CD4-positive, alpha-beta memory T cell (primary cell): Measurements from ENCODE around the gene IWS1. TPM values are rescaled to one million over a fixed set of nuclear protein-coding genes. Genes with fewer than 3 reads are reported as not detected.

ENCODE experiments used
- CTCF ChIA-PET: fragments of 350-600 bp; sonication (Branson Sonifier 250); formaldehyde crosslinking; loops from one replicate; lab custom pipeline; 2021; ENCODE audit warnings: inconsistent platforms; ENCODE audit not compliant: partially characterized antibody; lab: Charles Lee
- POLR2A ChIA-PET: fragments of 350-600 bp; sonication (Branson Sonifier 250); formaldehyde crosslinking; loops from one replicate; lab custom pipeline; 2021; ENCODE audit not compliant: partially characterized antibody; lab: Charles Lee
- DNase-seq, 5 donors: peaks; one replicate each; pipeline versions ENCODE4 v3.0.0 to v3.0.0-alpha.2; 2020 to 2022; ENCODE audit warnings: mixed read lengths in 1 of 5
- H3K27ac ChIP-seq: one replicate; pipeline ENCODE4 v1.7.0; 2013; ENCODE audit warnings: low read depth, low read length
- H3K27me3 ChIP-seq: 2 replicates; pipeline ENCODE4 v1.7.0; 2013; ENCODE audit warnings: mild to moderate bottlenecking, low read length, moderate library complexity; ENCODE audit not compliant: insufficient read depth
- H3K36me3 ChIP-seq: 2 replicates; pipeline ENCODE4 v1.7.0; 2013; ENCODE audit warnings: mild to moderate bottlenecking, low read length, moderate library complexity; ENCODE audit not compliant: insufficient read depth
- H3K4me1 ChIP-seq: 2 replicates; pipeline ENCODE4 v1.7.0; 2013; ENCODE audit warnings: mild to moderate bottlenecking, low read length, moderate library complexity; ENCODE audit not compliant: insufficient read depth
- H3K4me3 ChIP-seq, 2 donors: one replicate each; pipeline ENCODE4 v1.7.0; 2013; ENCODE audit warnings: low read length in 2 of 2, mild to moderate bottlenecking in 1 of 2
- H3K9me3 ChIP-seq, 2 donors: one replicate each; pipeline ENCODE4 v1.7.0; 2013; ENCODE audit warnings: low read length in 2 of 2, control low read depth in 1 of 2; ENCODE audit not compliant: control insufficient read depth in 1 of 2
- H3K27ac Mint-ChIP-seq, 7 donors: one replicate each; pipeline ENCODE4 v1.8.0; 2020 to 2021; ENCODE audit warnings: mixed read lengths in 7 of 7, mild to moderate bottlenecking in 6 of 7, inconsistent platforms in 3 of 7, moderate library complexity in 3 of 7
- H3K27me3 Mint-ChIP-seq, 2 donors: one replicate each; pipeline ENCODE4 v1.8.0; 2020 to 2021; ENCODE audit warnings: mixed read lengths in 2 of 2
- H3K36me3 Mint-ChIP-seq, 2 donors: one replicate each; pipeline ENCODE4 v1.8.0; 2020 to 2021; ENCODE audit warnings: mixed read lengths in 2 of 2, inconsistent platforms in 1 of 2, mild to moderate bottlenecking in 1 of 2
- H3K4me1 Mint-ChIP-seq, 4 donors: one replicate each; pipeline ENCODE4 v1.8.0; 2020 to 2021; ENCODE audit warnings: mixed read lengths in 4 of 4, mild to moderate bottlenecking in 1 of 4
- H3K4me3 Mint-ChIP-seq, 8 donors: one replicate each; pipeline ENCODE4 v1.8.0; 2020 to 2021; ENCODE audit warnings: mixed read lengths in 8 of 8, mild to moderate bottlenecking in 7 of 8, moderate library complexity in 6 of 8, inconsistent platforms in 3 of 8
- H3K9me3 Mint-ChIP-seq, 8 donors: one replicate each; pipeline ENCODE4 v1.8.0; 2020 to 2021; ENCODE audit warnings: mixed read lengths in 8 of 8, mild to moderate bottlenecking in 5 of 8, inconsistent platforms in 3 of 8, moderate library complexity in 1 of 8
- intact Hi-C: fragments of 100-400 bp; cut with micrococcal nuclease; formaldehyde crosslinking; loops from one replicate; pipeline ENCODE4 v1.15.1; 2023
- polyA plus RNA-seq, 2 donors: library from polyadenylated mRNA; unstranded; fragments of 300-500 nt; fragmentation: Illumina TruSeq; gene quantifications; one replicate each; pipeline ENCODE4 v1.2.3, GENCODE V29; 2021
- total RNA-seq, 2 experiments: library from RNA; stranded (reverse); gene quantifications; one replicate each; pipeline ENCODE4 v1.2.3, GENCODE V29; 2021

Gene IWS1
- total and polyA plus RNA-seq, 4 experiments from 2014 or later: 4.4 to 59.7 (median 47.4) TPM

DNA sequence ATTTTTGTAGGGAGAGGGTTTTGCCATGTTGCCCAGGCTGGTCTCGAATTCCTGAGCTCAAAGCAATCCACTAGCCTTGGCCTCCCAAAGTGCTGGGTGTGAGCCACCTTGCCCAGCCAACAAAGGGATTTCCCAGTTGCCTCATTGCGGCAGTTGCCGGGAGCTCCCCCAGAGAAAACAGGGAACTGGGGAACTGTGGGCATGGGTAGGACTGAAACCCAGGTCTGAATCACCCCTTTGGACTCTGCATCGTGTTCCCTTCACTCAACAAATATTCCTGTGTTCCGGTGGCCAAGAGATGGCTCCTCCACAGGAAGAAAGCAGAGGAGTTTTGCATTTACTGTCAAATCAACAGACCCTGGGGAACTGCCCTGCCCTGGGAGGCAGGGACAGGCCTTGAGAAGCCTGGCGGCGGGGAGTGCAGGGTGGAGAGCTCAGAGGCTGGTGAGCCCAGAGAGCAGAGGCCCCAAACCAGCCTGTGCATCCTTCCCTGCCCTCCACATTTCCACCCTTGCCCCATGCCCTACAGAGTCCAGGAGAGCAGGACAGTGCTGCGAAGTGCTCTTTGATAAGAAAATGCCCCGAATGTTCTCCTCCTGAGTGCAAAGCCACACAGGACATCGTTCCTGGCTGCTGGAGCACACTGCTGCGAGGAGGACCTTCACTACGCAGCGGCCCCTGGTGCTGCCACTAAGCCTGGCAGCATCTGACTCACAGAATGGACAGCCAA is 34.1 kb upstream of the IWS1 start:
- DNase-seq: no peak
- H3K27me3 ChIP-seq: no peaks in the 10 kb centered on the region
- intact Hi-C loops: no loop called here
- no peak overlapping the region for H3K4me3 Mint-ChIP-seq
- peaks cover 0 to 4% (median 0%) of the 10 kb centered on the region in 4 donors for H3K4me1 Mint-ChIP-seq
- no peak overlapping the region for H3K27ac ChIP-seq
- no peak overlapping the region for H3K4me3 ChIP-seq
- H3K4me1 ChIP-seq: no peaks in the 10 kb centered on the region
- no peak overlapping the region for H3K27ac Mint-ChIP-seq
- CTCF ChIA-PET: interaction anchor here (1.0 kb wide), 1 partner anchor 21 kb away, joined by 4 read pairs; no protein-coding TSS in a partner anchor
- peaks cover 5 to 15% of the 10 kb centered on the region in 2 donors for H3K27me3 Mint-ChIP-seq
- no peaks in the 10 kb centered on the region for H3K9me3 ChIP-seq
- no peaks in the 10 kb centered on the region for H3K36me3 ChIP-seq
- peaks cover 0 to 8% of the 10 kb centered on the region in 2 donors for H3K36me3 Mint-ChIP-seq
- peaks cover 4 to 27% (median 16%) of the 10 kb centered on the region in 8 donors for H3K9me3 Mint-ChIP-seq
- POLR2A ChIA-PET: no interaction called here

DNA sequence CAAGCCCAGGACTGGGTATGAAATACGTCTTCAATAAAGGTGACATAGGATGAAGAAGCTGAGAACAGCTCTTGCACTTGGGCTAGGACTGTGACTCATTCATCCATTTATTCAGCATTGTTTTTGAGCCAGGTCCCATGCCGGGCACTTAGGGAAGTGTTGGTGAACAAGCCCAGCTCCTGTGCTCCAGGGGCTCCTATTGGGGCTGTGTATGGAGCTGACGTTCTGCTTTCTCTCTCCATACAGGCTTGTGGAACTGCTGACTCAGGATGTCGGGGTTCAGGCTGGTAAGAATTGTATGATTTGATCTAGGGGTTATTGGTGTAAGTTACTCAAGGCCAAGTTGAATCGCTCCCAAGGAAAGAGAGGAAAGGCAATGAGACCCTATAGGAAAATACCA is 33.2 kb upstream of the IWS1 start:
- H3K4me1 Mint-ChIP-seq: peaks cover 0 to 4% (median under 1%) of the 10 kb centered on the region in 4 donors
- ChIA-PET POLR2A (no interaction called here), CTCF (interaction anchor here (1.0 kb wide), 1 partner anchor 20 kb away, joined by 4 read pairs; no protein-coding TSS in a partner anchor)
- peaks cover 0 to 8% of the 10 kb centered on the region in 2 donors for H3K36me3 Mint-ChIP-seq
- peaks cover 4 to 28% (median 16%) of the 10 kb centered on the region in 8 donors for H3K9me3 Mint-ChIP-seq
- Histone ChIP-seq H3K4me1 (no peaks in the 10 kb centered on the region), H3K27me3 (no peaks in the 10 kb centered on the region), H3K27ac (no peak overlapping the region), H3K36me3 (no peaks in the 10 kb centered on the region), H3K9me3 (no peaks in the 10 kb centered on the region), H3K4me3 (no peak overlapping the region)
- intact Hi-C loops: no loop called here
- no peak overlapping the region for H3K27ac Mint-ChIP-seq
- H3K27me3 Mint-ChIP-seq: peaks cover 9 to 18% of the 10 kb centered on the region in 2 donors
- no peak for DNase-seq
- H3K4me3 Mint-ChIP-seq: no peak overlapping the region

DNA sequence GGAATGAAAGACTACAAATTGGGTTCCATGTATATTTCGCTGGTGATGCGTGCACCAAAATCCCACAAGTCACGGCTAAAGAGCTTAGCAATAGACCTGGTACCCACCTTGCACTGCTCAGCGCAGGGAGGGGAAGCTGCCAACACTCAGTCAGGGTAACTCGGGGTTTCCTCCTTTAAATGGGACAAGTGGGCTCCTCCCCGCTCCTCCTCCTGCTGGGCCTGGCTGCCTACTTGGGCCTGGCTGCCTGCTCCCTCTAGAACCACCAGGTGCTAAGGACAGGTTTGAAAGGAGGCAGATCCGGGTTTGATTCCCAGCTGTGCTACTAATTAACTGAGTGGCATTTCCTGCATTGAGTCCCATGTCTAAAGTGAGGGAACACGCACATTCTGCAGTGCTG is 32.6 kb upstream of the IWS1 start:
- CTCF ChIA-PET: no interaction called here
- H3K27ac ChIP-seq: no peak overlapping the region
- no peak for DNase-seq
- H3K9me3 ChIP-seq: no peaks in the 10 kb centered on the region
- Mint-ChIP-seq H3K36me3 (peaks cover 0 to 8% of the 10 kb centered on the region in 2 donors), H3K9me3 (peaks cover 4 to 28% (median 16%) of the 10 kb centered on the region in 8 donors), H3K27ac (no peak overlapping the region), H3K4me3 (no peak overlapping the region), H3K4me1 (peaks cover 0 to 4% (median under 1%) of the 10 kb centered on the region in 4 donors), H3K27me3 (peaks cover 9 to 17% of the 10 kb centered on the region in 2 donors)
- intact Hi-C loops: no loop called here
- H3K4me1 ChIP-seq: no peaks in the 10 kb centered on the region
- POLR2A ChIA-PET: no interaction called here
- H3K4me3 ChIP-seq: no peak overlapping the region
- H3K27me3 ChIP-seq: no peaks in the 10 kb centered on the region
- no peaks in the 10 kb centered on the region for H3K36me3 ChIP-seq

DNA sequence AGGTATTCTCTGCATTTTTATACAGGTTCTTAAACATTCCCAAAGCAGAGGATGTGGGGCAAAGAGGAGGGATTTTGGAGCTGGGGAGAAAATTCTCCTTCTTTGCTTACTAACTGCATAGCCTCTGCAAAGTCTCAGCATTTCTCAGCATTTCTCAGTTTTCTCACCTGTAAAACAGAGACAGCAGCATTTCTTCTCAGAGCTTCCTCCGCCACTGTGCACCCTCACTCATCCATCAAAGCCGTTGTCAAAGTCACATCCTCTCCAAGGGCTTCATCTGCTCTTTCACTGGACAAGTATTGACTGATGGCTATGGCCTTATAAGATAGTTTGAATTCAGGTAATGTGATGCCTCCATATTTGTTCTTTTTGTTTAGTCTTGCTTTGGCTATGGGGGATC is 26.6 kb upstream of the IWS1 start:
- no peak overlapping the region for H3K4me3 Mint-ChIP-seq
- peaks cover 0 to 6% of the 10 kb centered on the region in 2 donors for H3K36me3 Mint-ChIP-seq
- Histone ChIP-seq H3K36me3 (no peaks in the 10 kb centered on the region), H3K27ac (no peak overlapping the region), H3K4me3 (no peak overlapping the region), H3K4me1 (no peaks in the 10 kb centered on the region), H3K27me3 (no peaks in the 10 kb centered on the region), H3K9me3 (no peaks in the 10 kb centered on the region)
- no peak overlapping the region for H3K27ac Mint-ChIP-seq
- POLR2A ChIA-PET: no interaction called here
- CTCF ChIA-PET: no interaction called here
- DNase-seq: no peak
- H3K4me1 Mint-ChIP-seq: peaks cover 0 to 1% (median 0%) of the 10 kb centered on the region in 4 donors
- H3K27me3 Mint-ChIP-seq: peaks cover 14 to 29% of the 10 kb centered on the region in 2 donors
- intact Hi-C loops: no loop called here
- peaks cover 4 to 24% (median 15%) of the 10 kb centered on the region in 8 donors for H3K9me3 Mint-ChIP-seq

DNA sequence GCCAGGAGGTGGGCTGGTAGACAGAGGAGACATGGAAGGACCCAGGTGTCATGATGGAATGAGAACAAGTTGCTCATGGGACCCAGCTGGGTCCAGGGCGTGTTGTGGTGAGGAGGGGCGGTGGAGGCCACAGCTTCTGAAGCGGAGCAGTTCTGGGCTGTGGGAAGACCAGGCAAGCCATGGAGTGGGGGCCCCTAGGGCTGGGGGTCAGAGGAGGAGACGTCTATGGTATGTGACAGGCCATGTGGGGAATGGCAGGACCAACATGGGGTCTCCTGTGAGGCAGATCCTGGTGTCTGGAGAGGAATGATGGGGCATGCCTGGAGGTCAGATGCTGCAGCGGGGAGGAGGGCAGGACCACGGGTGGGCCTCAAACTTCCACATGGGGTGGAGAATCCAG is 26.0 kb upstream of the IWS1 start:
- ChIA-PET CTCF (no interaction called here), POLR2A (no interaction called here)
- Histone ChIP-seq H3K27me3 (no peaks in the 10 kb centered on the region), H3K27ac (no peak overlapping the region), H3K4me1 (no peaks in the 10 kb centered on the region), H3K36me3 (no peaks in the 10 kb centered on the region), H3K4me3 (no peak overlapping the region), H3K9me3 (no peaks in the 10 kb centered on the region)
- Mint-ChIP-seq H3K27me3 (peaks cover 15 to 33% of the 10 kb centered on the region in 2 donors), H3K4me1 (peaks cover 0 to 1% (median 0%) of the 10 kb centered on the region in 4 donors), H3K4me3 (no peak overlapping the region), H3K36me3 (peaks cover 0 to 4% of the 10 kb centered on the region in 2 donors), H3K27ac (no peak overlapping the region), H3K9me3 (peaks cover 4 to 19% (median 11%) of the 10 kb centered on the region in 8 donors)
- no peak for DNase-seq
- intact Hi-C loops: no loop called here

- no peak for DNase-seq
- intact Hi-C loops: no loop called here
- CTCF ChIA-PET: no interaction called here
- Histone ChIP-seq H3K9me3 (no peaks in the 10 kb centered on the region), H3K27me3 (no peaks in the 10 kb centered on the region), H3K36me3 (no peaks in the 10 kb centered on the region), H3K4me1 (no peaks in the 10 kb centered on the region), H3K4me3 (no peak overlapping the region), H3K27ac (no peak overlapping the region)
- H3K27ac Mint-ChIP-seq: no peak overlapping the region
- H3K4me3 Mint-ChIP-seq: no peak overlapping the region
- H3K27me3 Mint-ChIP-seq: peaks cover 21 to 30% of the 10 kb centered on the region in 2 donors
- peaks cover 0 to 1% (median 0%) of the 10 kb centered on the region in 4 donors for H3K4me1 Mint-ChIP-seq
- POLR2A ChIA-PET: no interaction called here
- no peaks in the 10 kb centered on the region for H3K36me3 Mint-ChIP-seq
- H3K9me3 Mint-ChIP-seq: peaks cover 0 to 9% (median 4%) of the 10 kb centered on the region in 8 donors
These were observed 25.1 kb upstream of the IWS1 start for GRCh38 chr2:127551221-127551930.

- H3K9me3 Mint-ChIP-seq: no peaks in the 10 kb centered on the region
- Histone ChIP-seq H3K4me1 (no peaks in the 10 kb centered on the region), H3K27me3 (no peaks in the 10 kb centered on the region), H3K4me3 (no peak overlapping the region), H3K27ac (no peak overlapping the region), H3K36me3 (no peaks in the 10 kb centered on the region), H3K9me3 (no peaks in the 10 kb centered on the region)
- POLR2A ChIA-PET: no interaction called here
- H3K27me3 Mint-ChIP-seq: peaks cover 13 to 21% of the 10 kb centered on the region in 2 donors
- intact Hi-C loops: no loop called here
- peak overlapping the region in 1 of 7 donors; percentile 4 for H3K27ac Mint-ChIP-seq
- CTCF ChIA-PET: no interaction called here
- no peak for DNase-seq
- H3K36me3 Mint-ChIP-seq: no peaks in the 10 kb centered on the region
- H3K4me1 Mint-ChIP-seq: no peaks in the 10 kb centered on the region
- peak overlapping the region in 1 of 8 donors; percentile 52 for H3K4me3 Mint-ChIP-seq
These were observed 20.5 kb upstream of the IWS1 start for GRCh38 chr2:127546797-127547196.
